ENCODE results near the gene IL3. TPM values are rescaled to one million over a fixed set of nuclear protein-coding genes. Genes with fewer than 3 reads are reported as not detected.

The IL3 gene
- total RNA-seq, 1 donor from 2014 or later, result not detected

DNA sequence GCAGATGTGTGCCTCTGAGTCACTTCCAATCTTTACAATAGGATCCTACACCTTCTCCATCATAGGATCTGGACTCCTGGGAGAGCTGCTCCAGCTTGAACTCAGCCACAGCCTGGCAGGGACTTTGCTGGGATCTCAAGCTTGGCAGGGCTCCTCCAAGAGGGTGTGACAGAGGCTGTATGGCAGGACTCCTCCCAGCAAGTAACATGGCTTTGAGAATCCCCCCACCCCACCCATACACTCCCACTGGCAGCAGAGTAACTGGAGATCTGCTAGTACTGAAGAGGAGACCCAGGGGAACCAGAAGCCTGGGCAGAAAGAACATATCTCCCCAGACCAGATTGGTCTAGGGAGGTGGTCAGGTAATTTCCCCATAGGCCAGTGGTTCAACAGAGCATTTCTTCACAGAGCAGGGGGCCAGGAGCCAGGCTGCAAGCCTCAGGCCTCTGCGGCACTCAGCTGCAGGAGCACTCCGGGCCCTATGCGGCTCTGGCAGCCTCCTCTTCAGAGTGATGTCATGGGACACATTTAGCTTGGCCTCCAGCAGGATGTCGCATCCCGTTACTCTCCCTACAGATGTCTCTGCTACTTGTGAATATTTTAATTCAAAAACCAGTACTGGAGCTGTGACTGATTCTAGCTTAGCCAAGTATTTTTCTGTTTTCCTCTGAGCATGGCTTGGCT, 47.3 kb upstream of the IL3 start:
- Mint-ChIP-seq H3K9me3 (no peaks in the 10 kb centered on the region), H3K27me3 (peaks cover 76% of the 10 kb centered on the region), H3K36me3 (ENCODE audit: low read depth) (no peaks in the 10 kb centered on the region), H3K4me3 (no peak overlapping the region), H3K4me1 (peaks cover 14% of the 10 kb centered on the region), H3K27ac (no peak overlapping the region)
- ATAC-seq (ENCODE audit: low read depth), result no peak
- intact Hi-C loops (cut with micrococcal nuclease), result no loop called here
- TF ChIP-seq, protein P1, sequence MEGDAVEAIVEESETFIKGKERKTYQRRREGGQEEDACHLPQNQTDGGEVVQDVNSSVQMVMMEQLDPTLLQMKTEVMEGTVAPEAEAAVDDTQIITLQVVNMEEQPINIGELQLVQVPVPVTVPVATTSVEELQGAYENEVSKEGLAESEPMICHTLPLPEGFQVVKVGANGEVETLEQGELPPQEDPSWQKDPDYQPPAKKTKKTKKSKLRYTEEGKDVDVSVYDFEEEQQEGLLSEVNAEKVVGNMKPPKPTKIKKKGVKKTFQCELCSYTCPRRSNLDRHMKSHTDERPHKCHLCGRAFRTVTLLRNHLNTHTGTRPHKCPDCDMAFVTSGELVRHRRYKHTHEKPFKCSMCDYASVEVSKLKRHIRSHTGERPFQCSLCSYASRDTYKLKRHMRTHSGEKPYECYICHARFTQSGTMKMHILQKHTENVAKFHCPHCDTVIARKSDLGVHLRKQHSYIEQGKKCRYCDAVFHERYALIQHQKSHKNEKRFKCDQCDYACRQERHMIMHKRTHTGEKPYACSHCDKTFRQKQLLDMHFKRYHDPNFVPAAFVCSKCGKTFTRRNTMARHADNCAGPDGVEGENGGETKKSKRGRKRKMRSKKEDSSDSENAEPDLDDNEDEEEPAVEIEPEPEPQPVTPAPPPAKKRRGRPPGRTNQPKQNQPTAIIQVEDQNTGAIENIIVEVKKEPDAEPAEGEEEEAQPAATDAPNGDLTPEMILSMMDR (IDR thresholded peaks at IDR 0.05), result no peak
- CTCF ChIA-PET, result no interaction called here
- POLR2A ChIA-PET, result no interaction called here
- DNase-seq, result no peak

DNA sequence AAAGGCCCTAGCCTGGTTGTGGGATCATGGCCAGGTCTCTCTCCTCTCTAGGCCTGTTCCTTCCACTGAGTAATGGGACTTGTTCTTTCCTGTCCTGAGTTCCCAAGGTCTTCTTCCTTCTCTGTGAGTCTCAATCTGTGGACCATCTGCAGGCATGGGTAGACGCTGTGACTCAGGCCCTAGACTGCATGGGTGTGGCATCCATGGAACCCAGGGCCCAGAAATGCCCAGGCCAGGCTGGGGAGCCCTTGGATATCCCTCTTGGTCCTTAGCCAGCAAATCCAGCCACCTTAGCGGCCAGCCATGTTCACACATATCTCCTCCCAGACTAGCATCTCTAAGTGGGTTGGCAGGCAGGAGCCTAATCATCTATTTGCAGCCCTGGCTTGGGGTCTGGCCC, 46.7 kb upstream of the IL3 start:
- Mint-ChIP-seq H3K4me1 (peaks cover 14% of the 10 kb centered on the region), H3K27ac (no peak overlapping the region), H3K36me3 (ENCODE audit: low read depth) (no peaks in the 10 kb centered on the region), H3K4me3 (no peak overlapping the region), H3K9me3 (no peaks in the 10 kb centered on the region), H3K27me3 (peaks cover 76% of the 10 kb centered on the region)
- CTCF ChIA-PET, result no interaction called here
- POLR2A ChIA-PET, result no interaction called here
- TF ChIP-seq, protein P1 (IDR thresholded peaks at IDR 0.05), result no peak
- intact Hi-C loops (cut with micrococcal nuclease), result no loop called here
- no peak for ATAC-seq (ENCODE audit: low read depth)
- no peak for DNase-seq

DNA sequence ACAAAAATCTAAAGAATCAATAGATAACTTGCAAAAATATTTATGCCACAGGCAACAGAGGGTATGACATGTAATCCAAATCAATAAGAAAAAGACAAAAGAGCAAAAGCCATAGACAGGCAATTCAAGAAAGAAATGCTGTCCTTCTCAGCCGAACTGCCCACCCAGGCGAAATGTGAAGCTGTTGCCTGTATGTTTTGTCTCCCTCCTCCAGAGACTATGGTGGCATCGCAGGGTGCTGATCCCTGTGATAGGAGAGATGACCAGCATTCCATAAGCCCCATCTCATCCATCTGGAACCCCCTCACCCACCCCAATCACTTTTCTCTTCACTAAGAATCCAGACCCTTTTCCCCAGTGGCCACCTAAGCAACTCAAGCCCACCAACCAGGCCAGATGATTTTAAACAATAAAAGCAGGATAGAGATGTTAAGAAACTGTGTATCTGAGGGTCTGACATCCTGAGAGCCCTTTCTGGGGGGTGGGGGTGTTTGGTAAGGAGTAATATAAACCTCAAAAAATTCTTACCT, 43.7 kb upstream of the IL3 start:
- intact Hi-C loops (cut with micrococcal nuclease), result no loop called here
- Mint-ChIP-seq H3K27ac (no peak overlapping the region), H3K36me3 (ENCODE audit: low read depth) (no peaks in the 10 kb centered on the region), H3K27me3 (peaks cover 59% of the 10 kb centered on the region), H3K4me3 (no peak overlapping the region), H3K4me1 (peaks cover 24% of the 10 kb centered on the region), H3K9me3 (no peaks in the 10 kb centered on the region)
- TF ChIP-seq, protein P1 (IDR thresholded peaks at IDR 0.05), result no peak
- ChIA-PET POLR2A (interaction anchor here (0.5 kb wide), 1 partner anchor 344 kb away, joined by 5 read pairs; no protein-coding TSS in a partner anchor), CTCF (interaction anchor here (0.6 kb wide), 1 partner anchor 489 kb away, joined by 3 read pairs; no protein-coding TSS in a partner anchor)
- DNase-seq, result no peak
- no peak for ATAC-seq (ENCODE audit: low read depth)

DNA sequence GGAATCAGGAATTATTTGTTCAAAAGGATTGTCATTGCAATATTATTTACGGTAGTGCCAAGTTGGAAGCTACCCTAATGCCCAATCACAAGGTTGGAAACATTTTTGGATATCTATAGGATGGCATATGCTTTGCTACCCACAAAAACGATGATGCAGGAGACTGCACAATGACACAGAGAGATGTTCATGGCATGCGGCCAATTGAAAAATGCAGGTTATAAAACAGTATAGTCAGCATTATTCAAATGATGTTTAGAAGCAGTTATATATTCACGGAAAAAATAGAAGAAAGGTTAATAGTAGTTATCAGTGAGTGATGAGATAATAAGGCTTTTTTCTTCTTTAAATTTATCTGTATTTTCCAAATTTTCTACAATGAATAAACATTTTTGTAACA, 43.1 kb upstream of the IL3 start:
- no peaks in the 10 kb centered on the region for H3K36me3 Mint-ChIP-seq (ENCODE audit: low read depth)
- H3K27me3 Mint-ChIP-seq, result peaks cover 54% of the 10 kb centered on the region
- CTCF ChIA-PET, result no interaction called here
- TF ChIP-seq, protein P1 (IDR thresholded peaks at IDR 0.05), result no peak
- H3K4me3 Mint-ChIP-seq, result no peak overlapping the region
- H3K27ac Mint-ChIP-seq, result no peak overlapping the region
- DNase-seq (no peak), ATAC-seq (ENCODE audit: low read depth) (no peak)
- intact Hi-C loops (cut with micrococcal nuclease), result no loop called here
- no peaks in the 10 kb centered on the region for H3K9me3 Mint-ChIP-seq
- POLR2A ChIA-PET, result no interaction called here
- peaks cover 21% of the 10 kb centered on the region for H3K4me1 Mint-ChIP-seq

DNA sequence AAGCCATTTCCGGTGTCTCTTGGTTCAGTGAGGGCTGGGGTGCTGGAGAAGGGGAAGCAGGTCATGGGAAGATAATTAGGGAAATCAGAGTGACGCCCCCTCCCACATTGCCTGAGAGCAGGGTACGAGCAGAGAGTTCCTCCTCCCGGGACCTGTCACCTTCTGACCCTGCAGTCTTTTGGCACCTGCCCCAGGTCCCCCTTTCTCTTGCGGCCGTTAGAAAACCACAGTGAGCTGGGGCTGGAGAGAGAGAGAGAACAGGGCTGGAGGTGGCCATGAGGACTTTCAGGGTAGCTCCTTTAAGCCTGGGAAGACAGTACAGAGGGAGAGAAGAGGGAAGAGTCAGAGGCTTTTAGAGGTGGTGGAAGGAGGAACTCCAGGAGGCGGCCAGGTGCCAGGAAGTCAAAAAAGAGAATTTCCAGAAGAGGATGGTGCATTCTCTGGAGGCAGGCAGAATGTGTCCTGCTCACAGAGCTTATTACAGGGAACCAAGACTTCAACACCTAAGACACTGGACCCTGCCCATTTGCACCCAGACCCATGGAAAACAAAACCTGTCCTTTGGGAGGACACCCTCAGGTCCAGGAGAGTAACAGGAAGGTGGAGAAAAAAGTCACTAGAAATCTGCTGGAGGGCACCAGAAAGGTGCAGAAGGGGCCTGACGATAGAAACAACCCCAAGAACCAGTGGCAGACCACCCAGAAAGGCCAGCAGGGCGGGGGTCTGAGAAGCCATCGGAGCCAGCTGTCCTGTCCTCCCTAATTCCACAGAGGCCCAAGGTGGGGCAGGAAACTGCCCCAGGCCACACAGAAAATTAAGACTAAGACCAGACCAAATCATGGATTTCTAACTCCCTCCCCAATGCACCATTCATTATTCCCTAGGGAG, 42.5 kb upstream of the IL3 start:
- no peak for ATAC-seq (ENCODE audit: low read depth)
- Mint-ChIP-seq H3K4me3 (no peak overlapping the region), H3K36me3 (ENCODE audit: low read depth) (no peaks in the 10 kb centered on the region), H3K27ac (no peak overlapping the region), H3K4me1 (peaks cover 21% of the 10 kb centered on the region), H3K27me3 (peaks cover 47% of the 10 kb centered on the region), H3K9me3 (no peaks in the 10 kb centered on the region)
- intact Hi-C loops (cut with micrococcal nuclease), result no loop called here
- TF ChIP-seq, protein P1 (IDR thresholded peaks at IDR 0.05), result no peak
- CTCF ChIA-PET, result interaction anchor here (0.7 kb wide), 1 partner anchor 11 kb away, joined by 4 read pairs; no protein-coding TSS in a partner anchor
- POLR2A ChIA-PET, result no interaction called here
- DNase-seq, result no peak

All from activated B cell treated with CpG ODN at 0.5 μM for 24 hours (primary cell).